Adrenal gland (tissue), 5 donors: ENCODE data around the gene ARL8A.

ENCODE experiments used
- CTCF ChIP-seq, 6 experiments: fragments of 450-650 bp in 4 of 6; fragments of 200-600 bp in 2 of 6; sonication (generic) in 1 of 6; IDR thresholded peaks; 1 replicate in 5 of 6; 2 replicates in 1 of 6; pipeline versions ENCODE4 v1.5.1 to v1.8.0; 2016 to 2021; ENCODE audit warnings: antibody characterized with exemption in 6 of 6, mild to moderate bottlenecking in 2 of 6, moderate library complexity in 1 of 6
- POLR2A ChIP-seq, 2 donors: fragments of 450-650 bp; IDR thresholded peaks; one replicate each; pipeline ENCODE4 v1.6.1; 2017; ENCODE audit warnings: antibody characterized with exemption in 2 of 2, mild to moderate bottlenecking in 2 of 2, moderate library complexity in 1 of 2
- donor health status: DM: no; HTN: no; CAD: no.

- TF ChIP-seq CTCF (IDR thresholded peaks at IDR 0.05) (no peak), POLR2A (IDR thresholded peaks at IDR 0.05) (no peak)
Observed at GRCh38 chr1:202086579-202087350, 57.8 kb downstream of the ARL8A start.
